Measurements from ENCODE around the gene PTH2. TPM values are rescaled to one million over a fixed set of nuclear protein-coding genes. Genes with fewer than 3 reads are reported as not detected.

PTH2 gene
- total RNA-seq, 2 donors from 2014 or later, result not detected

- Mint-ChIP-seq H3K4me1 (ENCODE audit: low read depth in 2 of 2) (peaks cover 35 to 40% of the 10 kb centered on the region in 2 donors), H3K36me3 (peaks cover 14% of the 10 kb centered on the region), H3K9me3 (no peaks in the 10 kb centered on the region), H3K4me3 (no peak overlapping the region), H3K27ac (no peak overlapping the region), H3K27me3 (peaks cover 58 to 81% of the 10 kb centered on the region in 2 donors)
- ATAC-seq (no peak), DNase-seq (ENCODE audit: low spot score) (no peak)
These were observed 8.1 kb upstream of the PTH2 start for GRCh38 chr19:49431330-49431749.

GRCh38 chr19:49430678-49431329, 7.6 kb upstream of the PTH2 start:
- Mint-ChIP-seq H3K4me1 (ENCODE audit: low read depth in 2 of 2) (peaks cover 33 to 37% of the 10 kb centered on the region in 2 donors), H3K4me3 (no peak overlapping the region), H3K27ac (no peak overlapping the region), H3K9me3 (no peaks in the 10 kb centered on the region), H3K36me3 (peaks cover 15% of the 10 kb centered on the region), H3K27me3 (peaks cover 58 to 81% of the 10 kb centered on the region in 2 donors)
- no peak for ATAC-seq
- DNase-seq (ENCODE audit: low spot score), result no peak

- Mint-ChIP-seq H3K9me3 (no peaks in the 10 kb centered on the region), H3K4me1 (ENCODE audit: low read depth in 2 of 2) (peaks cover 33 to 34% of the 10 kb centered on the region in 2 donors), H3K4me3 (no peak overlapping the region), H3K27ac (no peak overlapping the region), H3K27me3 (peaks cover 59 to 81% of the 10 kb centered on the region in 2 donors), H3K36me3 (peaks cover 15% of the 10 kb centered on the region)
- ATAC-seq, result no peak
- no peak for DNase-seq (ENCODE audit: low spot score)
These were observed 7.0 kb upstream of the PTH2 start for GRCh38 chr19:49430172-49430677.

- H3K4me3 Mint-ChIP-seq, result no peak overlapping the region
- H3K27me3 Mint-ChIP-seq, result peaks cover 62 to 85% of the 10 kb centered on the region in 2 donors
- no peak for ATAC-seq
These were observed 5.6 kb upstream of the PTH2 start for GRCh38 chr19:49428547-49429451.

GRCh38 chr19:49427855-49428546, 4.8 kb upstream of the PTH2 start:
- peaks cover 15% of the 10 kb centered on the region for H3K36me3 Mint-ChIP-seq
- no peak for DNase-seq (ENCODE audit: low spot score)
- H3K9me3 Mint-ChIP-seq, result no peaks in the 10 kb centered on the region
- peak; percentile 39 to 55 for ATAC-seq
- no peak overlapping the region for H3K27ac Mint-ChIP-seq
- peaks cover 39 to 40% of the 10 kb centered on the region in 2 donors for H3K4me1 Mint-ChIP-seq (ENCODE audit: low read depth in 2 of 2)
- H3K4me3 Mint-ChIP-seq, result peak overlapping the region; percentile 51
- H3K27me3 Mint-ChIP-seq, result peaks cover 62 to 85% of the 10 kb centered on the region in 2 donors

More at GRCh38 chr19:49428547-49429451, 5.6 kb upstream of the PTH2 start:
- DNase-seq (ENCODE audit: low spot score), result no peak
- no peaks in the 10 kb centered on the region for H3K9me3 Mint-ChIP-seq
- H3K4me1 Mint-ChIP-seq (ENCODE audit: low read depth in 2 of 2), result peaks cover 36 to 38% of the 10 kb centered on the region in 2 donors
- no peak overlapping the region for H3K27ac Mint-ChIP-seq
- H3K36me3 Mint-ChIP-seq, result peaks cover 15% of the 10 kb centered on the region

GRCh38 chr19:49427339-49427738, 4.1 kb upstream of the PTH2 start:
- DNase-seq (ENCODE audit: low spot score) (no peak), ATAC-seq (no peak)
- H3K27me3 Mint-ChIP-seq, result peaks cover 65 to 89% of the 10 kb centered on the region in 2 donors
- H3K27ac Mint-ChIP-seq, result peak overlapping the region in 1 of 2 donors; percentile 55
- no peaks in the 10 kb centered on the region for H3K9me3 Mint-ChIP-seq
- peaks cover 15% of the 10 kb centered on the region for H3K36me3 Mint-ChIP-seq
- H3K4me1 Mint-ChIP-seq (ENCODE audit: low read depth in 2 of 2), result peaks cover 44 to 45% of the 10 kb centered on the region in 2 donors
- H3K4me3 Mint-ChIP-seq, result peak overlapping the region; percentile 5

- no peaks in the 10 kb centered on the region for H3K9me3 Mint-ChIP-seq
- DNase-seq (ENCODE audit: low spot score), result no peak
- no peak for ATAC-seq
- H3K4me1 Mint-ChIP-seq (ENCODE audit: low read depth in 2 of 2), result peaks cover 50 to 52% of the 10 kb centered on the region in 2 donors
- H3K27ac Mint-ChIP-seq, result no peak overlapping the region
- H3K36me3 Mint-ChIP-seq, result peaks cover 15% of the 10 kb centered on the region
- peaks cover 72 to 95% of the 10 kb centered on the region in 2 donors for H3K27me3 Mint-ChIP-seq
- H3K4me3 Mint-ChIP-seq, result no peak overlapping the region
These were observed 2.8 kb upstream of the PTH2 start for GRCh38 chr19:49425922-49426592.

GRCh38 chr19:49425178-49425577, 1.9 kb upstream of the PTH2 start, which contains the start of gene GFY:
TSS of gene GFY (plus strand) at chr19:49425388. CDS start at chr19:49426431, 1,043 bp downstream.
- DNase-seq (ENCODE audit: low spot score) (no peak), ATAC-seq (no peak)
- H3K27me3 Mint-ChIP-seq, result peaks cover 76 to 95% of the 10 kb centered on the region in 2 donors
- H3K36me3 Mint-ChIP-seq, result peaks cover 15% of the 10 kb centered on the region
- H3K4me3 Mint-ChIP-seq, result no peak within 1 kb of the TSS
- H3K4me1 Mint-ChIP-seq (ENCODE audit: low read depth in 2 of 2), result peaks cover 47 to 52% of the 10 kb centered on the region in 2 donors
- no peak within 1 kb of the TSS for H3K27ac Mint-ChIP-seq
- no peaks in the 10 kb centered on the region for H3K9me3 Mint-ChIP-seq

- Mint-ChIP-seq H3K27me3 (peaks cover 80 to 95% of the 10 kb centered on the region in 2 donors), H3K9me3 (no peaks in the 10 kb centered on the region), H3K4me1 (ENCODE audit: low read depth in 2 of 2) (peaks cover 44 to 50% of the 10 kb centered on the region in 2 donors), H3K36me3 (peaks cover 9% of the 10 kb centered on the region), H3K27ac (no peak overlapping the region), H3K4me3 (peak overlapping the region; percentile 28)
- ATAC-seq (no peak), DNase-seq (ENCODE audit: low spot score) (no peak)
These were observed 703 bp upstream of the PTH2 start for GRCh38 chr19:49423985-49424303.

GRCh38 chr19:49422407-49423070, 702 bp downstream of the PTH2 start:
- Mint-ChIP-seq H3K4me3 (peak overlapping the region; percentile 79), H3K9me3 (no peaks in the 10 kb centered on the region), H3K27me3 (peaks cover 82 to 92% of the 10 kb centered on the region in 2 donors), H3K4me1 (ENCODE audit: low read depth in 2 of 2) (peaks cover 38 to 39% of the 10 kb centered on the region in 2 donors), H3K27ac (no peak overlapping the region), H3K36me3 (peaks cover 9% of the 10 kb centered on the region)
- peak; percentile 76 to 84 for ATAC-seq
- no peak for DNase-seq (ENCODE audit: low spot score)

GRCh38 chr19:49421878-49422202, 1.4 kb downstream of the PTH2 start:
- H3K27ac Mint-ChIP-seq, result no peak overlapping the region
- peaks cover 33 to 34% of the 10 kb centered on the region in 2 donors for H3K4me1 Mint-ChIP-seq (ENCODE audit: low read depth in 2 of 2)
- DNase-seq (ENCODE audit: low spot score), result no peak

GRCh38 chr19:49421039-49421877, 2.0 kb downstream of the PTH2 start:
- peak; percentile 69 for DNase-seq (ENCODE audit: low spot score)
- peaks cover 27 to 31% of the 10 kb centered on the region in 2 donors for H3K4me1 Mint-ChIP-seq (ENCODE audit: low read depth in 2 of 2)
- H3K27me3 Mint-ChIP-seq, result peaks cover 73 to 83% of the 10 kb centered on the region in 2 donors
- H3K9me3 Mint-ChIP-seq, result no peaks in the 10 kb centered on the region
- peaks cover under 1% of the 10 kb centered on the region for H3K36me3 Mint-ChIP-seq
- H3K4me3 Mint-ChIP-seq, result peak overlapping the region; percentile 55
- ATAC-seq, result peak; percentile 49 to 74
- H3K27ac Mint-ChIP-seq, result no peak overlapping the region

More at GRCh38 chr19:49421878-49422202, 1.4 kb downstream of the PTH2 start:
- Mint-ChIP-seq H3K9me3 (no peaks in the 10 kb centered on the region), H3K36me3 (peaks cover 6% of the 10 kb centered on the region), H3K4me3 (peak overlapping the region; percentile 55), H3K27me3 (peaks cover 79 to 89% of the 10 kb centered on the region in 2 donors)
- no peak for ATAC-seq
